Gastrocnemius medialis (tissue), 4 donors: ENCODE results near the gene PFDN1.

ENCODE experiments used
- CTCF ChIP-seq, 5 experiments: fragments of 450-650 bp in 3 of 5; fragments of 200-600 bp in 2 of 5; sonication (generic) in 2 of 5; IDR thresholded peaks in 4 of 5; conservative IDR thresholded peaks in 1 of 5; 1 replicate in 4 of 5; 2 replicates in 1 of 5; pipeline ENCODE4 v1.5.1; 2016 to 2019; ENCODE audit warnings: antibody characterized with exemption in 5 of 5, mild to moderate bottlenecking in 3 of 5, moderate library complexity in 3 of 5
- POLR2A ChIP-seq, 2 donors: fragments of 450-650 bp; IDR thresholded peaks; one replicate each; pipeline ENCODE4 v1.6.1; 2017; ENCODE audit warnings: antibody characterized with exemption in 2 of 2, mild to moderate bottlenecking in 2 of 2, moderate library complexity in 2 of 2

- TF ChIP-seq CTCF (IDR thresholded peaks at IDR 0.05 in 4 of 5, conservative IDR thresholded peaks at IDR 0.05 in 1 of 5) = no peak
- TF ChIP-seq POLR2A (IDR thresholded peaks at IDR 0.05) = no peak
Measured at GRCh38 chr5:140317859-140318258, 15.0 kb upstream of the PFDN1 start.
